Lung (tissue), 12 donors: ENCODE data around the gene ATP8B1. TPM values are rescaled to one million over a fixed set of nuclear protein-coding genes. Genes with fewer than 3 reads are reported as not detected.

ENCODE experiments used
- ATAC-seq: fragments of 200-7000 bp; cut with Tn5 transposase; one replicate; pipeline ENCODE4 v1.9.1; 2020; ENCODE audit warnings: moderate number of reproducible peaks; ENCODE audit not compliant: insufficient read depth, low FRiP score
- DNase-seq, 3 donors: peaks; one replicate each; pipeline ENCODE4 v3.0.0-alpha.2; 2013 to 2017
- H3K27ac ChIP-seq, 2 donors: one replicate each; pipeline ENCODE4 v1.5.1; 2013; ENCODE audit warnings: mild to moderate bottlenecking in 2 of 2, moderate library complexity in 2 of 2, control low read depth in 1 of 2, inconsistent platforms in 1 of 2, low read depth in 1 of 2, low read length in 1 of 2
- H3K27me3 ChIP-seq, 3 donors: one replicate each; pipeline ENCODE4 v1.5.1; 2013; ENCODE audit warnings: low read length in 2 of 3; ENCODE audit not compliant: control insufficient read depth in 3 of 3, insufficient read depth in 3 of 3
- H3K36me3 ChIP-seq, 4 donors: one replicate each; pipeline ENCODE4 v1.5.1; 2013; ENCODE audit warnings: low read length in 4 of 4, mild to moderate bottlenecking in 1 of 4, moderate library complexity in 1 of 4; ENCODE audit not compliant: control insufficient read depth in 4 of 4, insufficient read depth in 4 of 4
- H3K4me1 ChIP-seq, 5 donors: one replicate each; pipeline ENCODE4 v1.5.1; 2013; ENCODE audit warnings: low read length in 5 of 5, mild to moderate bottlenecking in 2 of 5, moderate library complexity in 1 of 5; ENCODE audit not compliant: control insufficient read depth in 5 of 5, insufficient read depth in 5 of 5
- H3K4me3 ChIP-seq: one replicate; pipeline ENCODE4 v1.5.1; 2013; ENCODE audit warnings: mild to moderate bottlenecking, control low read depth, moderate library complexity
- H3K9ac ChIP-seq, 2 donors: one replicate each; pipeline ENCODE4 v1.5.1; 2013; ENCODE audit warnings: low read length in 2 of 2, control low read depth in 1 of 2; ENCODE audit not compliant: insufficient read depth in 1 of 2
- H3K9me3 ChIP-seq, 4 donors: one replicate each; pipeline ENCODE4 v1.5.1; 2013; ENCODE audit warnings: low read length in 3 of 4, mild to moderate bottlenecking in 1 of 4, moderate library complexity in 1 of 4; ENCODE audit not compliant: control insufficient read depth in 4 of 4, insufficient read depth in 3 of 4
- WGBS, 2 donors: extraction: QIAGEN DNeasy Blood & Tissue Kit; methylation state at CpG; one replicate each; pipeline ENCODE4 v1.1.7; 2013; 5-methylcytosine and 5-hydroxymethylcytosine counted together
- polyA plus RNA-seq, 2 donors: library from polyadenylated mRNA; stranded (reverse); fragments of 200-250 nt; gene quantifications; one replicate each; pipeline ENCODE4 v1.2.1, GENCODE V29; 2013
- total RNA-seq, 2 donors: library from RNA; depleted of rRNA in 1 of 2; stranded (reverse); fragments of >200 nt in 1 of 2; gene quantifications; one replicate each; pipeline ENCODE4 v1.2.1, GENCODE V29; 2014 to 2021
- TF ChIP-seq, protein P1 (sequence below): IDR thresholded peaks from 2 replicates; pipeline ENCODE4 v1.5.1; 2012; ENCODE audit warnings: mild to moderate bottlenecking; ENCODE audit errors: control extremely low read depth, extremely low read depth
- donor health status: control.
- donor health status: control.
- donor health status: Bipolar disorder and iron deficiency.
- donor health status: healthy.
- donor health status: DM: yes; HTN: yes; CAD: no.

ATP8B1 gene
- total and polyA plus RNA-seq, 4 donors = 7.3 to 42.0 (median 18.2) TPM

DNA sequence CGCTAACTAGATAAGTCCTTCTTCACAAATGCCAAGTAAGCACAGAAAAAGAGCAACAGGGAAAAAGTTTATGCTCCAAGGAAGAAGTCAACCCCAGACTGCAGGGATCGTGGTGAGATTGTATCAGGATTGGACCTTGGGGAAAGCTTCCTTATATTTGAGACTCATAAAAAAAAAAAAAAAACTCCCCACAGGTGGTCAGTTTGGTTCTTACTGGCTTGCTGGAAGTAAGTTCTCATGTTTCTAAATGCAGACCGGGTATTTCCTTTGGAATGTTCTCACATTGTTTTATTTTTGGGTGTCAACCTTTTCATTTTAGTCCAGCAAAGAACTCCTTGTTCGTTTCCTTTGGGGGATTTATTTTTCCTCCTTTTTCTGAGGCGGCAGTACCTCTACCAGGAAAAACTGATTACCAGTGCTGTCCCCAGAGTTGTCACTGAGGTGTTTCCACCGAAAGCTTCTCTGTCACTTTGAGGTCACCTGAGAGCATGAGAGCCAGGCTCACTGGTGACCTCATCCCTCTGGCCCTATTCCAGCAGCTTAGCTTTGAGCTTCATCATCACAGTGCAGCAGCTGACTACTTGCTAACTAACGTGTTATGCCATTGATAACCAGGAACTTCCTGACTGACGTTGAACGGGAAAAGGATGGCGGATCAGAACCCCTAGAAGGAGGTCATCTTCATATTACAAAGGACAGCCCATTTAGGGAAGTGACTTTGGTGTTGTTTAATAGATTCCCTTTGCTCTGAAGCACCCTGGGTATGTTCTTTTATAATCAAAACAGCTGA lies 16.8 kb upstream of the ATP8B1 start:
- Histone ChIP-seq H3K27me3 (no peaks in the 10 kb centered on the region), H3K9ac (no peak overlapping the region), H3K9me3 (no peaks in the 10 kb centered on the region), H3K4me1 (peaks cover 0 to 3% (median 0%) of the 10 kb centered on the region in 5 donors), H3K4me3 (no peak overlapping the region), H3K36me3 (no peaks in the 10 kb centered on the region), H3K27ac (peak overlapping the region; percentile 26 to 70)
- DNase-seq (peak; percentile 49 to 77 (median 56)), ATAC-seq (peak; percentile 70)
- TF ChIP-seq, protein P1, sequence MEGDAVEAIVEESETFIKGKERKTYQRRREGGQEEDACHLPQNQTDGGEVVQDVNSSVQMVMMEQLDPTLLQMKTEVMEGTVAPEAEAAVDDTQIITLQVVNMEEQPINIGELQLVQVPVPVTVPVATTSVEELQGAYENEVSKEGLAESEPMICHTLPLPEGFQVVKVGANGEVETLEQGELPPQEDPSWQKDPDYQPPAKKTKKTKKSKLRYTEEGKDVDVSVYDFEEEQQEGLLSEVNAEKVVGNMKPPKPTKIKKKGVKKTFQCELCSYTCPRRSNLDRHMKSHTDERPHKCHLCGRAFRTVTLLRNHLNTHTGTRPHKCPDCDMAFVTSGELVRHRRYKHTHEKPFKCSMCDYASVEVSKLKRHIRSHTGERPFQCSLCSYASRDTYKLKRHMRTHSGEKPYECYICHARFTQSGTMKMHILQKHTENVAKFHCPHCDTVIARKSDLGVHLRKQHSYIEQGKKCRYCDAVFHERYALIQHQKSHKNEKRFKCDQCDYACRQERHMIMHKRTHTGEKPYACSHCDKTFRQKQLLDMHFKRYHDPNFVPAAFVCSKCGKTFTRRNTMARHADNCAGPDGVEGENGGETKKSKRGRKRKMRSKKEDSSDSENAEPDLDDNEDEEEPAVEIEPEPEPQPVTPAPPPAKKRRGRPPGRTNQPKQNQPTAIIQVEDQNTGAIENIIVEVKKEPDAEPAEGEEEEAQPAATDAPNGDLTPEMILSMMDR = no peak
- WGBS, 2 donors = 20 to 29% methylated on average over 10 of the region's 10 CpGs

DNA sequence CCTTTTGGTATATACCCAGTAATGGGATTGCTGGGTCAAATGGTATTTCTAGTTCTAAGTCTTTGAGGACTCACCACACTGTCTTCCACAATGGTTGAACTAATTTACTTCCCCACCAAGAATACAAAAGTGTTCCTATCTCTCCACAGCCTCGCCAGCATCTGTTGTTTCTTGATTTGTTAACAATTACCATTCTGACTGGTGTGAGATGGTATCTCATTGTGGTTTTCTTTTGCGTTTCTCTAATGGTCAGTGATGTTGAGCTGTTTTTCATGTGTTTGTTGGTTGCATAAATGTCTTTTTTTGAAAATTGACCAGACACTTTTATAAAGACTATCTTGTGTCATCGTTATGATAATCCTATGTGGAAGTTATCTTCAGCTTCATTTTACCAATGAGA lies 16.0 kb upstream of the ATP8B1 start:
- DNase-seq (no peak), ATAC-seq (no peak)
- Histone ChIP-seq H3K27me3 (no peaks in the 10 kb centered on the region), H3K36me3 (no peaks in the 10 kb centered on the region), H3K9ac (no peak overlapping the region), H3K9me3 (no peaks in the 10 kb centered on the region), H3K4me3 (no peak overlapping the region), H3K4me1 (peaks cover 0 to 3% (median 0%) of the 10 kb centered on the region in 5 donors), H3K27ac (no peak overlapping the region)
- 63 to 70% methylated on average over 3 of the region's 3 CpGs for WGBS, 2 donors
- TF ChIP-seq, protein P1 = no peak

DNA sequence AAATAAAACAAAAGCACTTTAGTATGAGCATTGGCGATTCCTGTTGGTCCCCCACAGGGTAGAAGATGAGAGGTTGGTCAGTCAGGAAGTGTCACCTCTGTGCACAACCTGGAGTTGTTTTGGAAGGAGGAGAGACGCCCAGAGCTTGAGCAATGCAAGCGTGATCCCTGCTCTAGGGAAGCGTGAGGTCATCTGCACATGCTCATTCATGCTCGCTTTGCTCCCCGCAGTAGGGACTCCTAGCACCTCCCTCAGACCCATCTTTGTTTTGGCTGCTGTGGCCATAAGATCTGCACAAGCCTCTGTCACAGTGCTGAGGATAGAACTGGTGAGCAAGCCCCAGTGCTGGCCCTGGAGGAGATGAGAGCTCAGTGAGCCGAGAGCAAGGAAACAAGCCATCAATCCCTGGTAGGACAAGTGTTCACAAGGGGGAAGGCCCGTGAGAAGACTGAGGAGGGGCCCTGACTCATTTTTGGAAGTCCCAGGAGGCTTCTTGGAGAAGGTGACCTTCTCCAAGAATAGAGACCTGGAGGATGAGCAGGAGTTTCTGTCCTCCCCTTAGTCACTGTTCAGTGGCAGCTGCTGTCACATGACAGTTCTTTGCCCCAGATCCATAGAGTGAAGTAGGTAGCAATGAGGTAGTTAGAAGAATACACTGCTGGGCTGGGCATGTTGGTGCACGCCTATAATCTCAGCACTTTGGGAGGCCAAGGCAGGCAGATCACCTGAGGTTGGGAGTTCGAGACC lies 13.3 kb upstream of the ATP8B1 start:
- Histone ChIP-seq H3K4me3 (no peak overlapping the region), H3K9ac (no peak overlapping the region), H3K27ac (no peak overlapping the region), H3K36me3 (no peaks in the 10 kb centered on the region), H3K27me3 (no peaks in the 10 kb centered on the region), H3K9me3 (peaks cover 0 to 5% (median 1%) of the 10 kb centered on the region in 4 donors), H3K4me1 (peaks cover 0 to 3% (median 0%) of the 10 kb centered on the region in 5 donors)
- TF ChIP-seq, protein P1 = no peak
- 88% methylated on average over 10 of the region's 10 CpGs for WGBS, 2 donors
- DNase-seq = no peak
- no peak for ATAC-seq
